Activated CD4-positive, CD25-positive, alpha-beta regulatory T cell (primary cell): ENCODE measurements around the gene KANK4.
"Not testable (repeated sequence)": the region's sequence is repeated elsewhere in the genome, so short reads cannot be mapped to it uniquely, and the experiment has no call there.

Experiments
- DNase-seq, 4 experiments: peaks; one replicate each; lab custom pipeline; 2025; lab: John Stamatoyannopoulos, UW

Gene KANK4

DNA sequence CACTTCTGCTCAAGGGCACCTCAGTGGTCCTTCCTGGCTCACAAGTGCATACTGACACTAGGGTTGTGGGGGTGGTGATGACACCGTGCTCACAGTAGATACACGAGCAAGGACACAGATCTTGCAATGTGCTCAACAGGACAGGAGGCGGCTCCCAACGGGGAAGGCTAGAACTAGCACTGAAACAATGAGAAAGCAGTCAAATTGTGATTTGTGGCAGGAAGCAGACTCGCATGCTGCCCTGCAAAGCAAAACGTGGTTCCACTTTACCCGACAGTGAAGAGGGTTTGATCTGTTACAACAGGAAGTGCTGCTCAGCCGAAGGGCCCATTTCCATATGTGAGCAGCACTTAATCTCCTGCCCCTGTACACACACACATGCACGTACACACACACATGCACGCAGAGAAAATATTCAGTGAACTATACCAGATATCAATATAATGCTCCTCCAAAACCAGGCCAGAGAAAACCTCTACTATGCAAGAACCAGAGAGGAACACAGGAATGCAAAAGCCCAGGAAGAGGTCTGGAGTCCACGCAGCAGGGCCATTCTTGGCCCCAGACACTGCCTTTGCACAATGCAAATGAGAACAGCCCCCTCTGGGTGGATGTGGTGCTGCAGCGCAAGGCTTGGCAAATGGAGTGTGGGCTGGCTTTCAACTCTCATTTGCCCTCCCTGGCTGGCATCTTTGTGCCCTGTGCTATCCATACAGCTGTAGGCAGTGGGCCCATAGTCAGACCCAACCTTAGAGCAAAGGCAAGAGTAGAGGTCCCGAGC, 47.1 kb downstream of the KANK4 start:
- peak in 3 of 4 experiments; percentile 2 to 26 (median 16) for DNase-seq

DNA sequence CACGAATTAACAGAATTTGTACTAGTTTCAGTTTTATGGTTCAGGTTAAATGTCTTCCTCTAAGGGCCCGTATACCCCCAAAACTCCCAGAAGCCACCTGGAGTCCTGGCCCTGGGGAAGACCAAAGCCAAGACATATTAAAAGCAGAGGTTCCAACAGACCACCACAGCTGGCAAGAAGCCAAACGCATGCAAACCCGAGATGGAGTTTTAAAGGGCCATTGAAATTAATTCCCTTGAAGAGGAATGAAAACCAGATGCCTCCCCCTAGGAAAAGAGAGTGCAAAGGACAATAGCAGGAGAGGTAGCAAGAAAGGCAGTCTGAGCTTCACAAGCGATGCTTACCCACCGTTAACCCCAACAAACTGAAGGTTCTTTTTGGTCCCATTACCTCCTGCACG, 48.1 kb downstream of the KANK4 start:
- no peak for DNase-seq

DNA sequence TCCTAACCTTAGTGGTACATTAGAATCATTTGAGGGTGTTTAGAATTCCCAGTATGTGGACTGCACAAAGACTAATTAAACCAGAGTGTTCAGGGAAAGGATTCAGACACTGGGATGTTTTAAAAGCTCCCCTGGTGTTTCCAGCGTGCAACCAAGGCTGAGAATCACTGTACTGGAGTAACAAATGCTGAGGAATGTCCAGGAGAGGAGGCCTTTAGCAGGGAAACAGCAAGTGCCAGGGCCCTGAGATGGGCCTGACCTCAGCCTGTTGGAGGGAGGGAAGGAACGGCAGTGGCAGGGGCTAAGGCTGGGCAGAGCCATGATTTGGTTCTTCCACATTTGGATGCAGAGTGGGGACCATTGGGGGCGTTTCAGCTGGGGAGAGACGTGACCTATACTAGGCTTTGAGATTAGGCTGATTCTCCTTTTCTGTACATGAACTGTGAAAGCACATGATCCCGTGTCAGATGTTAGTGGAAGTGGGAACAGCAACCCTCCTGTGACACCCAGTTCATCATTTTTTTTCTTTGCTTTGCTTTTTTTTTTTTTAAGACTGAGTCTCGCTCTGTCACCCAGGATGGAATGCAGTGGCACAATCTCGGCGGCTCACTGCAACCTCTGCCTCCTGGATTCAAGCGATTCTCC, 49.3 kb downstream of the KANK4 start:
- DNase-seq = no peak

DNA sequence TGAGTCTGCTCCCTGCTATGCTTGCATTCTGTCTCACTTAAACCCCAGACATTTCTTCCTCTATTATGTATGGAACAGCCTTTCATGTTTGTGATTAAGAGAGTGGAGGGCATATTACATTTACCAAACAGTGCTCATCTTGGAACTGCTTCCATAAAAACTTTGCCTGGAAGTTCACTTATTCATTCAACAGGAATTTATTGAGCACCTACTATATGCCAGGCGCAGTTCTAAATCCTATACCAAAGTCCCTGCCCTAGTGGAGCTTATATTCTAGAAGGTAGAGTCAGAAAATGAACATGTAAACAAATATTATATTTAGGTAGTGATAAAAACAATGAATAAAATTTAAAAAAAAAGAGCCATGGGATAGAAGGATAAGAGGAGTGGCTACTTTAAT, 49.8 kb downstream of the KANK4 start:
- DNase-seq = no peak

DNA sequence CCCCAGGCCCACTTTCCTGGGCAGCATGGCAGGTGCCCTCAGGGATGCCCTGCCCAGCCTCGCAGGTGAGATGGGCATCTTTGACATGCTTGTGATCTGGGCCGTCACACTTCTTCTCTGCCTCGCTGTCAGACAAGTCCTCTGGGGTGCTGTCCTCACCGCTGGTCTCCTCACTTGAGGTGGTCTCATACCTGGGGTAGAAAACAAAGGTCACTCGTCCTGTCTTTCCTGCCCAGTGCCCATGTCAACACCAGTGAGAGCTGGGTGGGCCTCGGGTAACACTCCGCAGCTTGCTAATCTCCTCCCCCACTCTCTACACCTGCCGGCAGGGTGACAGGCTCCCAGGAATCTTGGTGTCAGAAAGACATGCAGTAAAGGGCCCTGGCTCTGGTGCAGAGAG, 50.9 kb downstream of the KANK4 start:
- no peak for DNase-seq

DNA sequence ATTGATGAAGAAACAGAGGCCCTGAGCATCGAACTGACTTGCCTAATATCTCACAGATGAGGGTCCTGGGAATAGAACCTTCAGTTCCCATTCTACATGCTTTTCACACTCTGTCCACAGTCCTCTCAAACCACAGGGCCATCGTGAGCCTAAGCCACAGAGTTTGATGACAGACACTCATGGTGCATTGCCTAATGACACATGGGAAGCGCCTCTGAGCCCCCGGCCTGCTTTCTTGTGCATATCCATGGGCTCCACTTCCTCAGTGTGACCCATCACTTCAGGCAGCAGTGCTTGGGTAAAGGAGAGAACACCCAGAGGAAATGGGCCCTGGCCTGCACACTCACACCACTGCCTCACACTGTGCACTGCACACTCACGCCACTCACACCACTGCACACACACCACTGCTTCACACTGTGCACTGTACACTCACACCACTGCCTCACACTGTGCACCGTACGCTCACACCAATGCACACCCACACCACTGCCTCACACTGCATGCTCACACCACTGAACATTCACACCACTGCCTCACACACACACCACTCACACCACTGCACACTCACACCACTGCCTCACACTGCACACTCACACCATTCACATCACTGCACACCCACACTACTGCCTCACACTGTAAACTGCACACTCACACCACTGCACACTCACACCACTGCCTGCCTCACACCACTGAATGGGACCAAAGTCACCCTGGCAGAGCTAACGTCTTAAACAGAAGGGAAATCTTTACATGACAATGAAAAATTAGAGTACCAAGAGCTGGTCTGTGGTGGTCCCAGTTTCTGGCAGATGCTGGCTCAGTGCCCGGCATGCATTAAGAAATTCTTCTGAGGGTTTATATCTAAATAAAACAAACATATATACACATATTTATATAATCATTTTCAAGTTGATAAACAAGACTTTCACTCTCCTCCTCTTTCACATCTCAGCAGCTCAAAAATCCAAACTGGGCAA, 53.0 kb downstream of the KANK4 start:
- DNase-seq = no peak

DNA sequence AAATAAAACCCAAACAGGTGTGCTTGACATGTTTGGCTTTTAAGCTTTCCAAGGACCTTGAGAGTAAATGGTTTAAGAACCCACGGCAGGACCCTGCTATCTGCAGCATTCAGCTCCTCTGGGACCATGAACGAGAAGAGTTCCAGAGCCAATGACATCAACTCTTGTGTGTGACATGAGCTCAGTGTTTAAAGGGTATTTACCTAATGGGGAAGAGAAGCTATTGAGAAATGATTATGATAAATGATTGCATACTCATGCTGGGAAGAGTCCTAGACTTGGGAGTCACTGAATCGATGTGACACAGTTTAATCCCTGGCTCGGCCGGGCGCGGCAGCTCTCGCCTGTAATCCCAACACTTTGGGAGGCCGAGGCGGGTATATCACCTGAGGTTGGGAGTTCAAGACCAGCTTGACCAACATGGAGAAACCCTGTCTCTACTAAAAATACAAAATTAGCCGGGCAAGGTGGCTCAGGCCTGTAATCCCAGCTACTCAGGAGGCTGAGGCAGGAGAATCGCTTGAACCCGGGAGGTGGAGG, 55.4 kb downstream of the KANK4 start:
- no peak for DNase-seq

DNA sequence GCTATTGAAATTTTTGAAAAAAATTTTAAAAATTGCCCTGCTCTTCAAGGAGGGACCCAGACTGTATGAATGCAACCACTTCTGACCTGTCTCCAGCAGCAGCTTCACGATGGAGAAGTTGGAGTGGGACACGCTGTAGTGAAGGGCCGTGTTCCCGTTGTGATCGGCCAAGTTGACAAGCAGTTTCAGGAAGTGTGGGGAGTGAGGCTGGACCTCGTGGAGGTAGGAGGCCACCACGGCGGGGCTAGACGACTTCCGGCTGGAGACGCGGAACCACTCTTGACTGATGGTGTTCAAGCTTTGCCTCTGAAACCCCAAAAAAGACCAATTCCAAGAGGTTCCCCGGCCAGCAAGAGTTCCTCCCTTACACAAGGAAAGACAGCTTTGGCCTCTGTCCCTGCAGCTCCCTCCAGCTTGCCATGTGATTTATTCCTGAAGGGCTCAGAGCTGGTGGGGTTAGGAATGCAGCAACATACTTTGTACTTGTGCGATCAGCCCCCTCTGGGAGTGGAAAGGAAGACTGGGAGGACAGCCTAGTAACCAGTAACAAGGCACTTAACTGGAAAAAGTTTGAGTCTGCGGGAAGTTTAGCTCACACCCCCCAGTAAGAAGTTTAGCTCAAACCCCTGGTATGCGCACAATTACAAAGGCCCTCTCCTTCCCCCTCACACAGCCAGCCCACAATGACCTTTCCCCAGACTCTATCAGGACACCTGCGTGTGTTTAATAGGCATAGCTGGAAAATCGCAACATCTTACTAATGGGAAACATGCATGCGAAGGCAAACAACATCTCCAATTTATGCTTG, 56.0 kb downstream of the KANK4 start:
- DNase-seq = no peak

DNA sequence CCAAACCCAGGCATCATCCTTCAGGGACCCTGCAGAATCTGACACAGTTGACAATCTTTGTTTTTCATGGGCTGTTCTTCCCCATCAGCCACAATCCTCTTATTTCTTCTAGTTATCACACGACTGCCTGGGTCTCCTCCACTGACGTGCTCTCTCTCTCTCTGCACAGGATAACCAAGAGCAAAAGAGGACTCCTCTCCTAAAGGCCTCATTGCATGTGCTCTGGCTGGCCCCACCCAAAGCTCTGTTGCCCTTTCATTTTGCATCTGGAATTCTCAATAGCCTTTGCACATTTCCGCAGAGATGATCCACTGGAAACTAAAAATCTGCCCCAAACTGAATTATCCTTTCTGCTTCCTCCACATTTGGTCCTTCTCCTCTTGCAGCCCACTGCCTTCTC, 58.5 kb downstream of the KANK4 start:
- no peak for DNase-seq

DNA sequence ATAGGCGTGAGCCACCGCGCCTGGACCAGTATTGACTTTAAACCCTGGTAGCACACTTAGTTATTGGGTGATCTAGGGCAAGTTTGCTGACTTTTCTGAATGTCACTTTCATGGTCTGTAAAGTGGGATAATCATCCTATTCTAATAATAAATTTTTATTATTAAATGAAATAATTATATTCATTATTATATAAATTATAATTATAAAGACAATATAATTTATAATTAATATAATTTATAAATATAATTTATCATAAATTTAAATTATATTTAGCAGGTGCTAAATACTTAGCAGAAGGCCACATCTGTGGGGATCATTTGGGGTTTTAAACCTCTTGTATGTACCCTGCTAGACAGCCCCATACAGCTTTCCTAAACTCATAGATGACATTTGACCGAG, 59.7 kb downstream of the KANK4 start:
- DNase-seq = no peak

DNA sequence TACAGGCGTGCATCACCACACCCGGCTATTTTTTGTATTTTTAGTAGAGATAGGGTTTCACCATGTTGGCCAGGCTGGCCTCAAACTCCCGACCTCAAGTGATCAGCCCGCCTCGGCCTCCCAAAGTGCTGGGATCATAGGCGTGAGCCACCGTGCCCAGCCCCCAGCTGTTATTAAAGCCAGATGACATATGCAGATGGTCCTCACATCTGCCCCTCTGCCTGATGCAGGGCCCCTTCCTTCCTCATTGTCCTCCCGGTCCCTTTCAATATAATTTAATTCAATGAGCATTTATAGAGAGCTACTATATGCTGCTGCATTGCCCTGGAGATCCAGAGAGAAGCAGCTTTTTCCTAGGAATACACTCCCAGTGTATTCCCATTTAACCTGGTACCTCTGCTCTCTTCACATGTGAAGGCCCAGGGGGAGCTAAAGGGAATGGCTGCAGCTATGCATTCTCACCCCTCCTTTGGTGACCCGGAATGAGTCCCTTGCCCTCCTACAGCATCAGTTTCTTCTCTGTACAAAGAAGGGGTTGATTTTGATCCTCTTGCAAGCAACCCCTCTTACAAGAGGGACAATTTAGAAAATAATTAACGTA, 69.0 kb downstream of the KANK4 start:
- no peak for DNase-seq

DNA sequence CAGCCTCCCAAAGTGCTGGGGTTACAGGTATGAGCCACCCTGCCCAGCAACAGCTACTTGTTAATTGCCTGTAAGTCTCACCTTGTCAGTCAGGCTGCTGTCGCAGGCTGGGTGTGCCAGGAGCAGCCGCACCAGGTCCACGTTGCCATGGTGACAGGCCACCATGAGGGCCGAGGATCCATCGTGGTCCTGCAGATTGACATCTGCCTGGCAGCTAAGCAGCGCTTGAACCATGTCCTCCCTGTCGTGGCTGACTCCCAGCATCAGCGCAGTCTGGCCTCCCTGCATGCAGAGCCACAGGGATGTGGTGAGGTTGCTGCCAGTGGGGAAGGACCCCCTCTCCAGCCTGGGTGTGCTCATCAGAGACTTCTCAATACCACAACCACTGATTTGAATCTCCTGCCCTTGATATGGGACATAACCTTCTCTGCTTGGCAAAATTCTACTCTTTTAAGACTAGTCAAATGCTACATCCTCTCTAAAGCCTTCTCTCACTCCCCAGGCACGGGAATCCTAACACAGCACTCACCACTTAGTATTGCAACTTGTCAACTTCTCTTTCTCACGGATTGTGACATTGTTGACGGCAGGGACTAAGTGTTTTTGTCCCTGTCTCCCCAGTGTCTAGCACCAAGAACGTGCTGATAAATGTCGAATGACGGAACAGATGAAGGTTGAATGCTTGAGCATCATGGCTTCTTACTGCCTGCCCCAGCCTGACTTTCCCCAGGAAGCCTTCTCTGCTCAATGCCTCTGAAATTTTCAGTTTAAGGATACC, 71.7 kb downstream of the KANK4 start:
- DNase-seq = no peak

DNA sequence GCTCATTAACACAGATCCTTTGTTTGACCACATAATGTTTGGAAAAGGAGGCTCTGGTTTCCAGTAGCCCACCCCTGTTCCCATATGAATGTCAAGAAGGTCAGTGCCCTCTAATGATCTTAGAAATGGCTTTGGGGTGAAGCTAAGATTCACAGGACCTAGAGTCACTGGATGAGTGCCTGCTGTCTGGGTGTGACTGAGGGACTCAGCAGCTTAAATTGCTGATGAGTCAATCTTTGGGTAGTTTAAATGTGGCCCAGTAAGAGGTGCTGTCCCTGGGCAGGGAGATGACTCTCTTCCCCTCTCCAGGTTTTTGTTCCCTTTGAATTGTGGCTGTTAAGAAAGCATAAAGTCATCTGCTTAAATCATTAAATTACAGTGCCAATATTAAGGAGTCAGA, 74.0 kb downstream of the KANK4 start:
- DNase-seq = no peak

DNA sequence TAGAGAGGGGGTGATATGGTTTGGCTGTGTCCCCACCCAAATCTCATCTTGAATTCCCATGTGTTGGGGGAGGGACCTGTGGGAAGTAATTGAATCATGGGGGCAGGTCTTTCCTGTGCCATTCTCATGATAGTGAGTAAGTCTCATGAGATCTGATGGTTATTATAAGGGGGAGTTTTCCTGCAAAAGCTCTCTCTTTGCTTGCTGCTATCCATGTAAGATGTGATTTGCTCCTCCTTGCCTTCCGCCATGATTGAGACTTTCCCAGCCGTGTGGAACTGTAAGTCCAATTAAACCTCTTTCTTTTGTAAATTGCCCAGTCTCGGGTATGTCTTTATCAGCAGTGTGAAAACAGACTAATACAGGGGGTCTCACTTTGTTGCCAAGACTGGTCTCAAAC, 74.9 kb downstream of the KANK4 start:
- not testable (repeated sequence) for DNase-seq

DNA sequence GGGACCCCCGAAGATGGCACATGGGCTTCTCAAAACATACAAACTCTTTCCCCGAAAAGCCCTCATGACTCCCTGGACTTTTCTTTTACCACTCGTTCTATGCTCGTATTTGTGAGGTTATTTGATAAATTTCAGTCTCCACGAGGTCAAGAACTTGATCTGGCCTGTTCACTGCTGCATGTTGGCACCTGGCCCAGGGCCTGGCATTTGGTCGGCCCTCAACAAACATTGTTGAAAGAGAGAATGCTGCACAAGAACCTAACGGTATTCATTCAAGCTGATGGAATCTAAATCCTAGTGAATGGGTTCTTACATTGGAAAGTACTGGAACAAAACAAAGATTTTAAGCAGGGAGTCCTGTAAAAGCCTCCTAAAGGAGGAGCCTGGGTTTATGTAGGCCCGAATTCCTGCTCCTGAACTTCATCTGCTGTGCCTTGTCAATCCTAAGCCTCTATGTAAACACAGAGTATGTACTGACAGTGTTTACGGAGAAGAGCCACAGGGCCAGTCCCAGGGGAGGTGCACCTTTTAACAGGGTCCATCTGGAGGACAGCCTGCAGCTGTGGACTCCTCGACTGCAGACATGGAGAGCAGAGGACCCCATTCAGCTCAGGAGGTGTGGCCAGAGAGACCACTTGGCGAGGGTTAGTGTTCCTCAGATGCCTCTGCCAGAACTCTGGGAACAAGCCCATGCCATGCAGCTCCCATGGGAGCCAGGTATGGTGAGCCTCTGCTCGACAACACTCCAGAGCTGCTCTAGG, 77.7 kb downstream of the KANK4 start:
- no peak for DNase-seq

DNA sequence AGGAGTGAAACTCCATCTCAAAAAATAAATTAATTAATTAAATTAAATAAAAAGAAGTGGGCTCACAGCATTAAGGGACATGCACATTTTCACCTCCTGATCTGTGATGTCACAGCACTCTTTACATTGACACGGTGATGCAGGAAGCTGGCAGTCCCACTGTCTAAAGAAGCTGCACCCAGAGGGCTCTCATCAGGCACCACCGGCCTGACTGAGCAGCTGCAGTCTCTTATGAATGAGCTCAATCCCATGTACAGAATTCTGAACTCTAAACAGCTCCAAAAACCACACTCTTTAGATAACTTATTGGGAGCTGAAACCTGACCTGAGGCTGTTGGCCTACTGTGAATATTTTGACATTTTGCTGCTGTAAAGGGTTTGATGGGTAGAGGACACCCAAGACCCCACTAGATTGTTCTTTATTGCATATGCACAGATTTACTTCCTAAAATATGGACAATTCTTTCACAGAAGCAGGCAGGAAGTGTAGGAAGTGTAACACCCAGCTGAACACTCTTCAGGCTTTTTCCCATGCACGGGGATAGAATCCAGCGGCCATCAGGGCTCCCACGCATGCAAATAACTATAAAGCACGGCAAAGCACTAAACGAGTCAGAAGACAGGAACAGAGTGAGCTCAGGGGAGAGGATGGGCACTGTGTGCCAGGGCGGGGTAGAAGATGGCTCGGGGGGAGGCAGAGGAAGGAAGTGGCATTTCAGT, 78.4 kb downstream of the KANK4 start:
- DNase-seq = no peak

DNA sequence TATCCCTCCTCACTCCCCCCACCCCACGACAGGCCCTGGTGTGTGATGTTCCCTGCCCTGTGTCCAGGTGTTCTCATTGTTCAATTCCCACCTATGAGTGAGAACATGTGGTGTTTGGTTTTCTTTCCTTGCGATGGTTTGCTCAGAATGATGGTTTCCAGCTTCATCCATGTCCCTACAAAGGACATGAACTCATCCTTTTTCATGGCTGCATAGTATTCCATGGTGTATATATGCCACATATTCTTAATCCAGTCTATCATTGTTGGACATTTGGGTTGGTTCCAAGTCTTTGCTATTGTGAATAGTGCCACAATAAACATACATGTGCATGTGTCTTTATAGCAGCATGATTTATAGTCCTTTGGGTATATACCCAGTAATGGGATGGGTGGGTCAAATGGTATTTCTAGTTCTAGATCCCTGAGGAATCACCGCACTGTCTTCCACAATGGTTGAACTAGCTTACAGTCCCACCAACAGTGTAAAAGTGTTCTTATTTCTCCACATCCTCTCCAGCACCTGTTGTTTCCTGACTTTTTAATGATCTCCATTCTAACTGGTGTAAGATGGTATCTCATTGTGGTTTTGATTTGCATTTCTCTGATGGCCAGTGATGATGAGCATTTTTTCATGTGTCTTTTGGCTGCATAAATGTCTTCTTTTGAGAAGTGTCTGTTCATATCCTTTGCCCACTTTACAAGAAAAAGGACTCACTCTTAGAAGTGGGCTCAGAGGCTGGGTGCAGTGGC, 79.4 kb downstream of the KANK4 start:
- not testable (repeated sequence) for DNase-seq

DNA sequence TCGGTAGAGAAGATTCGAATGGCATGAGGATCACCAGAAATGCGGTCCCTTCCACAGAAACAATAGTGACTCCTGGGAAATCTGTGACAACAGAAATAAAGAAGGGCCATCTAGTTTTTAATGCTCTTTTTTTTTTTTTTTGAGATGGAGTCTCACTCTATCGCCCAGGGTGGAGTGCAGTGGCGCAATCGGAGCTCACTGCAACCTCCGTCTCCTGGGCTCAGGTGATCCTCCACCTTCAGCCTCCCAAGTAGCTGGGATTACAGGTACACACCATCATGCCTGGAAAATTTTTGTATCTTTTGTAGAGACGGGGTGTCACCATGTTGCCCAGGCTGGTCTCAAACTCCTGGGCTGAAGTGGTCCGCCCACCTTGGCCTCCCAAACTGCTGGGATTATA, 80.7 kb downstream of the KANK4 start:
- no peak for DNase-seq
